ENCODE data around the gene CLCA1.

GRCh38 chr1:86472767-86473166 lies 4.0 kb downstream of the CLCA1 start:
- TF ChIP-seq POLR2A (IDR thresholded peaks at IDR 0.05) (no peak), CTCF (IDR thresholded peaks at IDR 0.05 in 8 of 11, conservative IDR thresholded peaks at IDR 0.05 in 3 of 11) (no peak), POLR2AphosphoS5 (IDR thresholded peaks at IDR 0.05) (no peak)

Measured in spleen (tissue), 7 donors.